HUES64 (cell line): ENCODE measurements around the gene SLC16A3.

Source experiments
- H3K27ac ChIP-seq: 2 replicates; pipeline ENCODE4 v1.7.0; 2013; ENCODE audit warnings: low read depth, low read length, inconsistent platforms
- H3K27me3 ChIP-seq: 2 replicates; pipeline ENCODE4 v1.6.1; 2013; ENCODE audit warnings: mild to moderate bottlenecking, low read length; ENCODE audit not compliant: insufficient read depth
- H3K36me3 ChIP-seq: 2 replicates; pipeline ENCODE4 v1.6.1; 2013; ENCODE audit warnings: mild to moderate bottlenecking, low read length; ENCODE audit not compliant: insufficient read depth
- H3K4me1 ChIP-seq: 2 replicates; pipeline ENCODE4 v1.6.1; 2013; ENCODE audit warnings: mild to moderate bottlenecking, low read length, moderate library complexity; ENCODE audit not compliant: insufficient read depth
- H3K4me3 ChIP-seq: 2 replicates; pipeline ENCODE4 v1.5.1; 2013; ENCODE audit warnings: mild to moderate bottlenecking, low read length, moderate library complexity
- H3K9ac ChIP-seq: 2 replicates; pipeline ENCODE4 v1.6.1; 2013; ENCODE audit warnings: mild to moderate bottlenecking, low read depth, low read length
- H3K9me3 ChIP-seq: 2 replicates; pipeline ENCODE4 v1.6.1; 2013; ENCODE audit warnings: low read depth, low read length; ENCODE audit not compliant: insufficient read depth
- WGBS: fragments of 150-250, 120-280 bp; methylation state at CpG from one replicate; pipeline ENCODE4 v1.1.7; 2013; ENCODE audit warnings: missing lambda C conversion rate; 5-methylcytosine and 5-hydroxymethylcytosine counted together

The SLC16A3 gene

GRCh38 chr17:82234211-82235055 lies 5.6 kb downstream of the SLC16A3 start:
- Histone ChIP-seq H3K9me3 (no peaks in the 10 kb centered on the region), H3K36me3 (peaks cover 4% of the 10 kb centered on the region; the same call in 1 of the 2 replicates), H3K27ac (no peak overlapping the region), H3K9ac (no peak overlapping the region), H3K4me3 (no peak overlapping the region), H3K4me1 (peaks cover 7% of the 10 kb centered on the region), H3K27me3 (peaks cover 31% of the 10 kb centered on the region)
- WGBS = 83% methylated on average over 26 of the region's 26 CpGs

DNA sequence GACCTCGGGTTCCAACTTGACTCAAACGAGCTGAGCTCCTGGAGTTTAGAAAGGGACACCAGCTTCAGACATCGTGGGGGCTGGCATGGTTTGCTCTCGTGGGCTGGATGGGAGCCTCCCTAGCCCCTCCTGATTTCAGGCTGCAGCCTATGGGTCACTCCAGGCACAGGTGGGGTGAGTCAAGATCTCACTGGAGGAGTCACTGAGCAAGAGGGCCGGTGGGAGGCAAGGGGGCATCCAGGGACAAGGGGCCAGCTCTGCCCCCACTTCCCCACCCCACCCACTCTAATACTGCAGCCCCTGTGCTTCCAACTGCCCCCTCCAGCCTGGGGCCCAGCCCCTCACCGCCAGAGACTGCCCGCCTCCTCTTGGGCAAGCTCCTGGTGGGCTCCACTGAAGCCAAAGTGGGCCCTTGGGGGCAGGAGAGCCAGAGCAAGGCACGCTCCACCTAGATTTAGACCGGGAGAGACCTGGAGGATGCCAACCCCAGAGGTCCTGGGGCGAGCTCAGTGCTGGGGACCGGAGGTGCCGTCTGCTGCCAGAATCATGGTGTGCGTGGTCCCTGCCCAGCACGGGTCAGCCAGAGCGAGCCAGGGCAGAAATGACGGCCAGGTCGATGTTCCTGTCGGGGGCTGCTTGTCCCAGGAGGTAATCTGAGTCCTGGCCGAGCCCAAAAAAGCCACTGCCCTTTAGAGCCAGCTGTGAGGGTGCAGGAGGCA lies 6.4 kb downstream of the SLC16A3 start:
- WGBS = 90% methylated on average over 19 of the region's 19 CpGs

DNA sequence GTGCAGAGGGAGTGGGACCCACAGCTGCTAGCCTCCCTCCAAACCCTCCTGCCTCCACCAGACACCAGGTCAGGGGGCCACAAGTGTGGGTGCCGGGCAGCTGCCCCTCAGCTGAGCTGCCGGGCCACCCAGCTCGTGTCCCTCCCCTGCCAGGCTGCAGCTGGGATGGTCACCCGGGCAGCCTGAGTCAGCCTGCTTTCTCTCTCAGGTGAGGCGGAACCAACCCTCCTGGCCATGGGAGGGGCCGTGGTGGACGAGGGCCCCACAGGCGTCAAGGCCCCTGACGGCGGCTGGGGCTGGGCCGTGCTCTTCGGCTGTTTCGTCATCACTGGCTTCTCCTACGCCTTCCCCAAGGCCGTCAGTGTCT lies 6.9 kb downstream of the SLC16A3 start:
- Histone ChIP-seq H3K4me1 (peaks cover 7% of the 10 kb centered on the region; the same call in 1 of the 2 replicates), H3K4me3 (no peak overlapping the region), H3K27me3 (peaks cover 18% of the 10 kb centered on the region), H3K27ac (no peak overlapping the region), H3K9me3 (no peaks in the 10 kb centered on the region), H3K9ac (no peak overlapping the region), H3K36me3 (peaks cover 7% of the 10 kb centered on the region; the same call in 1 of the 2 replicates)
- WGBS = 87% methylated on average over 15 of the region's 15 CpGs

More for the DNA sequence above, 6.4 kb downstream of the SLC16A3 start:
- peaks cover 24% of the 10 kb centered on the region for H3K27me3 ChIP-seq
- no peak overlapping the region for H3K27ac ChIP-seq
- no peak overlapping the region for H3K9ac ChIP-seq
- no peak overlapping the region for H3K4me3 ChIP-seq
- no peaks in the 10 kb centered on the region for H3K9me3 ChIP-seq
- H3K36me3 ChIP-seq = peaks cover 7% of the 10 kb centered on the region; the same call in 1 of the 2 replicates
- peaks cover 7% of the 10 kb centered on the region for H3K4me1 ChIP-seq

- peaks cover 7% of the 10 kb centered on the region; the same call in 1 of the 2 replicates for H3K4me1 ChIP-seq
- no peak overlapping the region for H3K4me3 ChIP-seq
- H3K9me3 ChIP-seq = no peaks in the 10 kb centered on the region
- H3K9ac ChIP-seq = no peak overlapping the region
- H3K27ac ChIP-seq = no peak overlapping the region
- 59% methylated on average over 44 of the region's 44 CpGs for WGBS
- H3K36me3 ChIP-seq = peaks cover 7% of the 10 kb centered on the region; the same call in 1 of the 2 replicates
- H3K27me3 ChIP-seq = peaks cover 12% of the 10 kb centered on the region
Measured at GRCh38 chr17:82236142-82236971, 7.5 kb downstream of the SLC16A3 start.

GRCh38 chr17:82237083-82237745 lies 8.4 kb downstream of the SLC16A3 start:
- 95% methylated on average over 59 of the region's 59 CpGs for WGBS
- H3K36me3 ChIP-seq = peaks cover 9% of the 10 kb centered on the region; the same call in 1 of the 2 replicates
- H3K9ac ChIP-seq = no peak overlapping the region
- no peak overlapping the region for H3K27ac ChIP-seq
- H3K9me3 ChIP-seq = no peaks in the 10 kb centered on the region
- peaks cover 4% of the 10 kb centered on the region for H3K27me3 ChIP-seq
- no peak overlapping the region for H3K4me3 ChIP-seq
- 0 out of 2 replicates have a peak, but pooled peaks cover 6% of the 10 kb centered on the region for H3K4me1 ChIP-seq

DNA sequence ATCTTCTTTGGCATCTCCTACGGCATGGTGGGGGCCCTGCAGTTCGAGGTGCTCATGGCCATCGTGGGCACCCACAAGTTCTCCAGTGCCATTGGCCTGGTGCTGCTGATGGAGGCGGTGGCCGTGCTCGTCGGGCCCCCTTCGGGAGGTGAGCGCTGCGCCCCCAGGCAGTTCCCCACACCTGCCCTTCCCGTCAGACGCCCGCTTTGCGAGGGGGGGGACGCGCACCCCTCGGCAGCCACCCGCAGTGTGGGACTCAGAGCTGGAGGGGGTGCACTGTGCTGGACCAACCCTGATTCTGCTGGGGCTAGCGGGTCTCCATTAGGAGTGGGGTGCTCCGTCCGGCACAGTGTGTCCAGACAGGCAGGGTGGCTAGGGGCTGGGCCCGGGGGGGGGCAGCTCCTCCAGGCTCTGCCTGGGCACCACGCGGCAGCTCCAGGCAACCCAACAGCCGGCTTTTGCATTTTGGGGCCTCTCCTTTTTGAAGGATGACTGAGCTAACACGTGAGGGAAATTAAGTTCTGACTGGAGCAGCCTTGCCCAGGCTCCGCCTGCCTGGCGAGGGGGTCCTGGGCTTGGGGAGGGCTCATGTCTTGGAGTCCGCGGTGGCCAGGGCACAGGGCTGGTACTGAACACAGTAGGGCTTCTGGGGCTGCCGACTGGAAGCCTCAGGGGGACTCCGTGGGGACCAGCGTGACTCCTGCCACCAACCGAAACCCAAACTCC lies 9.1 kb downstream of the SLC16A3 start:
- Histone ChIP-seq H3K27ac (no peak overlapping the region), H3K36me3 (peaks cover 16% of the 10 kb centered on the region), H3K9ac (no peak overlapping the region), H3K4me3 (no peak overlapping the region), H3K4me1 (0 out of 2 replicates have a peak, but pooled peaks cover 3% of the 10 kb centered on the region), H3K27me3 (no peaks in the 10 kb centered on the region), H3K9me3 (no peaks in the 10 kb centered on the region)
- 93% methylated on average over 34 of the region's 34 CpGs for WGBS

- H3K27ac ChIP-seq = no peak overlapping the region
- no peak overlapping the region for H3K9ac ChIP-seq
- 0 out of 2 replicates have a peak, but pooled peaks cover 3% of the 10 kb centered on the region for H3K4me1 ChIP-seq
- H3K27me3 ChIP-seq = no peaks in the 10 kb centered on the region
- H3K4me3 ChIP-seq = no peak overlapping the region
- no peaks in the 10 kb centered on the region for H3K9me3 ChIP-seq
- peaks cover 24% of the 10 kb centered on the region for H3K36me3 ChIP-seq
- WGBS = 85% methylated on average over 33 of the region's 33 CpGs
Measured at GRCh38 chr17:82238472-82239201, 9.8 kb downstream of the SLC16A3 start.

- H3K9ac ChIP-seq = no peak overlapping the region
- no peak overlapping the region for H3K27ac ChIP-seq
- H3K4me3 ChIP-seq = no peak overlapping the region
- H3K9me3 ChIP-seq = no peaks in the 10 kb centered on the region
- peaks cover 32% of the 10 kb centered on the region for H3K36me3 ChIP-seq
- H3K27me3 ChIP-seq = no peaks in the 10 kb centered on the region
- H3K4me1 ChIP-seq = 0 out of 2 replicates have a peak, but pooled peaks cover 3% of the 10 kb centered on the region
- 94% methylated on average over 17 of the region's 17 CpGs for WGBS
Measured at GRCh38 chr17:82239401-82239925, 10.6 kb downstream of the SLC16A3 start.

GRCh38 chr17:82239926-82240505 lies 11.2 kb downstream of the SLC16A3 start:
- Histone ChIP-seq H3K36me3 (peaks cover 37% of the 10 kb centered on the region), H3K27me3 (no peaks in the 10 kb centered on the region), H3K4me3 (no peak overlapping the region), H3K4me1 (0 out of 2 replicates have a peak, but pooled peaks cover 3% of the 10 kb centered on the region), H3K9me3 (no peaks in the 10 kb centered on the region), H3K9ac (no peak overlapping the region), H3K27ac (no peak overlapping the region)
- 92% methylated on average over 22 of the region's 22 CpGs for WGBS
